ENCODE measurements around the gene ERAL1. TPM values are rescaled to one million over a fixed set of nuclear protein-coding genes. Genes with fewer than 3 reads are reported as not detected.
A peak's percentile ranks its signal among the peaks of the same experiment; 100 is the strongest.

ERAL1 gene
- total and polyA plus RNA-seq, 2 of the 13 experiments (the other 11 are each of a cell fraction or from before 2014, with no cell fraction given), result 46.9 to 72.2 TPM

- TF ChIP-seq THRA (CRISPR knock-in tag; IDR thresholded peaks at IDR 0.05; ENCODE audit: borderline replicate concordance) (peak; percentile 15; the same call in 1 of the 2 replicates), ARID3A (IDR thresholded peaks at IDR 0.05; ENCODE audit: low read depth, low read length) (no peak), EEA1 (CRISPR knock-in tag; IDR thresholded peaks at IDR 0.05; ENCODE audit: borderline replicate concordance) (no peak), ZNF275 (CRISPR knock-in tag; IDR thresholded peaks at IDR 0.05; ENCODE audit: borderline replicate concordance) (no peak), ZNF256 (CRISPR knock-in tag; conservative IDR thresholded peaks at IDR 0.05) (peak; percentile 75; the same call in 1 of the 2 replicates), ZSCAN30 (CRISPR knock-in tag; IDR thresholded peaks at IDR 0.05) (no peak), MAX (IDR thresholded peaks at IDR 0.05) (peak; percentile 75), ZNF101 (CRISPR knock-in tag; IDR thresholded peaks at IDR 0.05; ENCODE audit: borderline replicate concordance, low read depth) (0 out of 2 replicates have a peak, but pooled peaks have one; percentile 71), ZNF367 (CRISPR knock-in tag; IDR thresholded peaks at IDR 0.05; ENCODE audit: borderline replicate concordance) (0 out of 2 replicates have a peak, but pooled peaks have one; percentile 41), ZNF691 (CRISPR knock-in tag; IDR thresholded peaks at IDR 0.05; ENCODE audit: borderline replicate concordance, low read depth) (no peak; the same call in 1 of the 2 replicates), TEF (CRISPR knock-in tag; IDR thresholded peaks at IDR 0.05) (no peak), ZNF850 (CRISPR knock-in tag; conservative IDR thresholded peaks at IDR 0.05) (no peak), CEBPZ (IDR thresholded peaks at IDR 0.05; ENCODE audit: low read length) (no peak), ZNF564 (CRISPR knock-in tag; IDR thresholded peaks at IDR 0.05) (no peak), PPARG (CRISPR knock-in tag; conservative IDR thresholded peaks at IDR 0.05) (no peak), RARG (CRISPR knock-in tag; IDR thresholded peaks at IDR 0.05; ENCODE audit: low read depth) (no peak)
Measured at GRCh38 chr17:28854457-28855335, at the start of gene ERAL1 (continued).

All from HepG2 (cell line).